ENCODE measurements around the gene GPR25.

- TF ChIP-seq CTCF (IDR thresholded peaks at IDR 0.05) (no peak), POLR2A (IDR thresholded peaks at IDR 0.05) (no peak)
Observed at GRCh38 chr1:200889571-200889970, 16.8 kb downstream of the GPR25 start.

Measured in uterus (tissue), 2 donors.